Activated T-cell treated with anti-CD3 and anti-CD28 coated beads for 24 hours (primary cell): ENCODE measurements around the gene STYK1.

Source experiments
- DNase-seq: peaks from one replicate; pipeline ENCODE4 v3.0.0-alpha.2; 2020; ENCODE audit warnings: low read depth

STYK1 gene

GRCh38 chr12:10673659-10674384 is at the start of gene STYK1:
STYK1 (minus strand) TSS chr12:10674052; CDS start chr12:10634618, 39,434 bp downstream.
- peak; percentile 54 for DNase-seq

GRCh38 chr12:10722905-10723746 is 49.3 kb upstream of the STYK1 start, which contains the start of gene YBX3:
YBX3 (minus strand) TSS chr12:10723323; CDS start chr12:10723111, 212 bp downstream.
- peak; percentile 48 for DNase-seq

GRCh38 chr12:10722502-10722904 is 48.7 kb upstream of the STYK1 start:
- peak; percentile 33 for DNase-seq

GRCh38 chr12:10721651-10722501 is 48.0 kb upstream of the STYK1 start:
- DNase-seq = peak; percentile 53

GRCh38 chr12:10720974-10721650 is 47.3 kb upstream of the STYK1 start:
- DNase-seq = no peak

- no peak for DNase-seq
Observed at GRCh38 chr12:10719482-10719881, 45.6 kb upstream of the STYK1 start.

- no peak for DNase-seq
Observed at GRCh38 chr12:10718279-10718821, 44.5 kb upstream of the STYK1 start.

GRCh38 chr12:10717410-10717809 is 43.6 kb upstream of the STYK1 start:
- no peak for DNase-seq

GRCh38 chr12:10716704-10717315 is 43.0 kb upstream of the STYK1 start:
- no peak for DNase-seq

- no peak for DNase-seq
Observed at GRCh38 chr12:10716277-10716676, 42.4 kb upstream of the STYK1 start.

- no peak for DNase-seq
Observed at GRCh38 chr12:10715491-10715890, 41.6 kb upstream of the STYK1 start.

GRCh38 chr12:10709808-10710207 is 36.0 kb upstream of the STYK1 start:
- DNase-seq = no peak

- DNase-seq = no peak
Observed at GRCh38 chr12:10708862-10709261, 35.0 kb upstream of the STYK1 start.

- DNase-seq = no peak
Observed at GRCh38 chr12:10705655-10706054, 31.8 kb upstream of the STYK1 start.

GRCh38 chr12:10701843-10702242 is 28.0 kb upstream of the STYK1 start:
- no peak for DNase-seq

GRCh38 chr12:10701131-10701681 is 27.4 kb upstream of the STYK1 start:
- DNase-seq = peak; percentile 35

- no peak for DNase-seq
Observed at GRCh38 chr12:10700581-10700980, 26.7 kb upstream of the STYK1 start.

- DNase-seq = no peak
Observed at GRCh38 chr12:10697862-10698261, 24.0 kb upstream of the STYK1 start.

GRCh38 chr12:10697156-10697555 is 23.3 kb upstream of the STYK1 start:
- no peak for DNase-seq

GRCh38 chr12:10690906-10691305 is 17.1 kb upstream of the STYK1 start:
- DNase-seq = no peak

GRCh38 chr12:10689146-10689545 is 15.3 kb upstream of the STYK1 start:
- DNase-seq = no peak
